Psoas muscle (tissue), 8 donors: ENCODE data around the gene CARD10. TPM values are rescaled to one million over a fixed set of nuclear protein-coding genes. Genes with fewer than 3 reads are reported as not detected.
A peak's percentile ranks its signal among the peaks of the same experiment; 100 is the strongest.

ENCODE experiments used
- ATAC-seq, 4 donors: fragments of 200-7000 bp; cut with Tn5 transposase; one replicate each; pipeline ENCODE4 v1.9.1; 2020; ENCODE audit warnings: moderate library complexity in 3 of 4, mild to moderate bottlenecking in 2 of 4
- DNase-seq, 2 donors: peaks; one replicate each; pipeline ENCODE4 v3.0.0-alpha.2; 2020
- H3K27ac ChIP-seq: fragments of 200-600 bp; one replicate; pipeline ENCODE4 v1.8.0; 2022
- H3K27me3 ChIP-seq, 3 donors: fragments of 200-600 bp in 1 of 3; one replicate each; pipeline versions ENCODE4 v1.6.1 to v1.8.0; 2013 to 2022; ENCODE audit warnings: low read length in 2 of 3, mild to moderate bottlenecking in 2 of 3, moderate library complexity in 1 of 3; ENCODE audit not compliant: insufficient read depth in 3 of 3
- H3K36me3 ChIP-seq, 2 donors: fragments of 200-600 bp in 1 of 2; one replicate each; pipeline versions ENCODE4 v1.6.1 to v1.8.0; 2013 to 2022; ENCODE audit warnings: low read depth in 1 of 2, mild to moderate bottlenecking in 1 of 2, moderate library complexity in 1 of 2; ENCODE audit not compliant: insufficient read depth in 1 of 2
- H3K4me1 ChIP-seq: fragments of 200-600 bp; one replicate; pipeline ENCODE4 v1.8.0; 2022
- H3K4me3 ChIP-seq: fragments of 200-600 bp; one replicate; pipeline ENCODE4 v1.8.0; 2022; ENCODE audit warnings: mild to moderate bottlenecking
- H3K9me3 ChIP-seq: fragments of 200-600 bp; one replicate; pipeline ENCODE4 v1.8.0; 2022
- CTCF ChIP-seq: fragments of 200-600 bp; IDR thresholded peaks from one replicate; pipeline ENCODE4 v1.8.0; 2022; ENCODE audit warnings: antibody characterized with exemption
- WGBS, 3 donors: extraction: QIAGEN DNeasy Blood & Tissue Kit; methylation state at CpG; one replicate each; pipeline versions ENCODE4 v1.1.6 to v1.1.7; 2013; 5-methylcytosine and 5-hydroxymethylcytosine counted together
- intact Hi-C, 2 donors: fragments of 100-400 bp; cut with DNase I; formaldehyde crosslinking; loops; one replicate each; pipeline versions ENCODE4 v1.11.0 to v1.14.2; 2022
- polyA plus RNA-seq, 3 donors: library from polyadenylated mRNA; stranded (reverse); fragments of 200-250 nt; gene quantifications; one replicate each; pipeline ENCODE4 v1.2.3, GENCODE V29; 2013
- total RNA-seq, 4 donors: library from RNA; stranded (reverse); fragmentation: NEBNext Ultra II Directional in 2 of 4; extraction: Animal tissue kit (Norgen Biotek cat#: 25700) in 2 of 4; gene quantifications; one replicate each; pipeline versions ENCODE4 v1.2.1 to v1.2.4, GENCODE V29; 2021 to 2023
- donor health status: healthy with polysubstance abuse.
- donor health status: DM: no; HTN: no; CAD: no; lungs with moderate emphysema.
- donor health status: Bipolar disorder and iron deficiency.
- donor health status: healthy.
- donor health status: DM: yes; HTN: yes; CAD: no.
- donor health status: DM: no; HTN: no; CAD: no.
- donor health status: DM: no; HTN: no; CAD: no.
- donor health status: DM: yes; HTN: yes; CAD: no.

The CARD10 gene
- total and polyA plus RNA-seq, 7 donors: 2.9 to 8.0 (median 4.4) TPM

- Histone ChIP-seq H3K4me1 (peaks cover 12% of the 10 kb centered on the region), H3K36me3 (no peaks in the 10 kb centered on the region), H3K27ac (peak overlapping the region; percentile 58), H3K27me3 (peaks cover 0 to 68% (median 11%) of the 10 kb centered on the region in 3 donors), H3K4me3 (no peak overlapping the region), H3K9me3 (no peaks in the 10 kb centered on the region)
- ATAC-seq (no peak), DNase-seq (no peak)
- no peak for TF ChIP-seq CTCF
- intact Hi-C loops: no loop called here
- 73 to 82% (median 75%) methylated on average over 7 of the region's 7 CpGs for WGBS, 3 donors
Observed at GRCh38 chr22:37557321-37558001, 38.2 kb upstream of the CARD10 start.

DNA sequence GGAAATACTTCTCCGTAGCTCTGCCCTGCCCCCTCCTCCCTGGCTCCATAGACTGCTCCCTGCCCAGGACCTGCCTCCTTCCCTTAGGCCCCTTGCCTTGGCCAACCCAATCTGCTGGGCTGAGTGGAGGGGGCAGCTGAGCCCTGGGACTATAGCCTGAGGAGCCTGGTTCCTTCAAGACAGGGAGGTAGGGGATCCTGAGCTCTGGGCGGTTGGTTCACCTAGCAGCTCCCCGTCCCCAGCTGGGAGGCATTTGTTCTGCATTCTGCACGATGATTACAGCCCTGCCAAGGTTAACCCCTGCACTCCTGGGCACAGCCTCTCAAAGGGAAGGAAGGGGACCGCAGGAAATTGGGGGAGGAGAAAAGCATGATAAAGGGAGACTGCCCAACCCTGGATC is 37.5 kb upstream of the CARD10 start:
- Histone ChIP-seq H3K27me3 (peaks cover 0 to 60% (median 11%) of the 10 kb centered on the region in 3 donors), H3K4me1 (peaks cover 9% of the 10 kb centered on the region), H3K9me3 (no peaks in the 10 kb centered on the region), H3K27ac (peak overlapping the region; percentile 58), H3K36me3 (no peaks in the 10 kb centered on the region), H3K4me3 (no peak overlapping the region)
- ATAC-seq (no peak), DNase-seq (no peak)
- 16 to 37% (median 22%) methylated on average over 5 of the region's 5 CpGs for WGBS, 3 donors
- no peak for TF ChIP-seq CTCF
- intact Hi-C loops: no loop called here

- Histone ChIP-seq H3K36me3 (no peaks in the 10 kb centered on the region), H3K9me3 (no peaks in the 10 kb centered on the region), H3K27me3 (peaks cover 0 to 58% (median 5%) of the 10 kb centered on the region in 3 donors), H3K4me1 (peaks cover 11% of the 10 kb centered on the region), H3K27ac (no peak overlapping the region), H3K4me3 (no peak overlapping the region)
- no peak for TF ChIP-seq CTCF
- DNase-seq: no peak
- ATAC-seq: no peak
- intact Hi-C loops: no loop called here
Observed at GRCh38 chr22:37555029-37555428, 35.8 kb upstream of the CARD10 start.

GRCh38 chr22:37553725-37554124 is 34.5 kb upstream of the CARD10 start:
- no peaks in the 10 kb centered on the region for H3K9me3 ChIP-seq
- 89 to 94% (median 94%) methylated on average over 9 of the region's 9 CpGs for WGBS, 3 donors
- peaks cover 0 to 55% (median 3%) of the 10 kb centered on the region in 3 donors for H3K27me3 ChIP-seq
- no peaks in the 10 kb centered on the region for H3K36me3 ChIP-seq
- ATAC-seq (no peak), DNase-seq (no peak)
- no peak overlapping the region for H3K27ac ChIP-seq
- H3K4me3 ChIP-seq: no peak overlapping the region
- intact Hi-C loops: no loop called here
- H3K4me1 ChIP-seq: peaks cover 6% of the 10 kb centered on the region
- TF ChIP-seq CTCF: no peak
